Activated naive CD4-positive, alpha-beta T cell treated with anti-CD3 and anti-CD28 coated beads, Interleukin-2, amount 10 ng/mL, durations not matched to agents 7 days and 5 days (primary cell): ENCODE measurements around the gene MLNR.
A peak's percentile ranks its signal among the peaks of the same experiment; 100 is the strongest.

Experiments
- CTCF ChIA-PET: fragments of 350-600 bp; sonication (Branson Sonifier 250); formaldehyde crosslinking; loops from one replicate; lab custom pipeline; 2021; ENCODE audit warnings: antibody characterized with exemption; lab: Charles Lee
- DNase-seq: peaks from one replicate; pipeline ENCODE4 v3.0.0-alpha.2; 2020
- H3K27ac Mint-ChIP-seq: one replicate; pipeline ENCODE4 v1.8.0; 2021; ENCODE audit warnings: mild to moderate bottlenecking, moderate library complexity, mixed read lengths
- H3K27me3 Mint-ChIP-seq: one replicate; pipeline ENCODE4 v1.8.0; 2021; ENCODE audit warnings: mild to moderate bottlenecking, mixed read lengths
- H3K36me3 Mint-ChIP-seq: one replicate; pipeline ENCODE4 v1.8.0; 2021; ENCODE audit warnings: mixed read lengths
- H3K4me1 Mint-ChIP-seq: one replicate; pipeline ENCODE4 v1.8.0; 2021; ENCODE audit warnings: mixed read lengths
- H3K4me3 Mint-ChIP-seq: one replicate; pipeline ENCODE4 v1.8.0; 2021; ENCODE audit warnings: mild to moderate bottlenecking, moderate library complexity, mixed read lengths
- H3K9me3 Mint-ChIP-seq: one replicate; pipeline ENCODE4 v1.8.0; 2021; ENCODE audit warnings: mixed read lengths

The MLNR gene

GRCh38 chr13:49245101-49245500, 25.0 kb downstream of the MLNR start:
- peaks cover 38% of the 10 kb centered on the region for H3K27me3 Mint-ChIP-seq

DNA sequence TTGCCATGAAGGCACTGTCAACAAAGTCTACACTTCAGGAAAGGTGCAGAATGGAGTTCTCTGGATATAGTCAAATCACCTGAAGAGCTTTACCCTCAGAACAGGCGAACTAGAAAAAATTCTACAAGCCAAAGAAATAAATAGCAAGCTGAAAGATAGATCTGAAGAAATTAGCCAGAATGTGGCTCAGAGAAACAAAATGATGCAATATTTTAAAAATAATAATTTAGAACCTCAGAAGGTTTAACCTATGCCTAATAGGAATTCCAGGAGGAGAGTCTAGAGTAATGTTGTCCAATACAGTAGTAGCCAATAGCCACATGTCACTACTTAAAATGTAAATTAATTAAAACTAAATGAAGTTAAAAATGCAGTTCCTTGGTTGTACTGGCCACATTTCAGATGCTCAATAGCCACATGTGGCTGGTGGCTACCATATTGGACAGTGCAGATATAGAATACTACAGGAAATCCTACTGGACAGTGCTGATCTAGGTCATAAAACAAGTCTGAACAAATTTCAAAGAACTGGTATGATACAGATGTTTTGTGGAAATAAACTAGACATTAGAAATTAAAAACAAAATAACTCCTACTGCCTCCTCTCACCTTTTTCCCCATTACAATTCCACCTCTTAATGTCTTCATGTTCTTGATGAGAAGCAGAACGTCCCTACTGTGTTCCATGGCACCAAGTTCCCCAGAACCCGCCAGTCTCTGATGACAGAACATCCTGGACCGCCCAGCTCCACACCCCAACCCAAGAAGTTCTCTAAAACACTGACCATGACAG, 26.9 kb downstream of the MLNR start:
- no peak for DNase-seq
- peak overlapping the region; percentile 92 for H3K27ac Mint-ChIP-seq
- CTCF ChIA-PET = interaction anchor here (1.2 to 2.8 kb wide), 4 partner anchors 10 to 34 kb away, joined by 3 to 24 read pairs (median 10); partner anchors contain the start of gene MLNR
- H3K9me3 Mint-ChIP-seq = no peaks in the 10 kb centered on the region
- H3K36me3 Mint-ChIP-seq = peaks cover 6% of the 10 kb centered on the region
- H3K4me3 Mint-ChIP-seq = peak overlapping the region; percentile 91
- H3K4me1 Mint-ChIP-seq = peaks cover 41% of the 10 kb centered on the region
- H3K27me3 Mint-ChIP-seq = peaks cover 31% of the 10 kb centered on the region

More at GRCh38 chr13:49245101-49245500, 25.0 kb downstream of the MLNR start:
- no peak overlapping the region for H3K27ac Mint-ChIP-seq
- H3K4me1 Mint-ChIP-seq = peaks cover 28% of the 10 kb centered on the region
- no peak overlapping the region for H3K4me3 Mint-ChIP-seq
- no peak for DNase-seq
- CTCF ChIA-PET = interaction anchor here (0.6 to 9.9 kb wide), 5 partner anchors 36 to 359 kb away, joined by 3 to 97 read pairs (median 3); no protein-coding TSS in a partner anchor
- no peaks in the 10 kb centered on the region for H3K9me3 Mint-ChIP-seq
- peaks cover 2% of the 10 kb centered on the region for H3K36me3 Mint-ChIP-seq

GRCh38 chr13:49247643-49248621, 27.8 kb downstream of the MLNR start, which contains the start of gene CDADC1:
TSS of gene CDADC1 (plus strand) at chr13:49247925. CDS start at chr13:49248038, 113 bp downstream.
- Mint-ChIP-seq H3K4me1 (peaks cover 45% of the 10 kb centered on the region), H3K9me3 (no peaks in the 10 kb centered on the region), H3K27me3 (peaks cover 22% of the 10 kb centered on the region), H3K36me3 (peaks cover 10% of the 10 kb centered on the region), H3K4me3 (peak within 1 kb of the TSS; percentile 91), H3K27ac (peak within 1 kb of the TSS; percentile 92)
- DNase-seq = peak; percentile 96
- CTCF ChIA-PET = interaction anchor here (0.9 to 2.8 kb wide), 6 partner anchors 9 to 35 kb away, joined by 3 to 24 read pairs (median 6); partner anchors contain the start of gene MLNR

DNA sequence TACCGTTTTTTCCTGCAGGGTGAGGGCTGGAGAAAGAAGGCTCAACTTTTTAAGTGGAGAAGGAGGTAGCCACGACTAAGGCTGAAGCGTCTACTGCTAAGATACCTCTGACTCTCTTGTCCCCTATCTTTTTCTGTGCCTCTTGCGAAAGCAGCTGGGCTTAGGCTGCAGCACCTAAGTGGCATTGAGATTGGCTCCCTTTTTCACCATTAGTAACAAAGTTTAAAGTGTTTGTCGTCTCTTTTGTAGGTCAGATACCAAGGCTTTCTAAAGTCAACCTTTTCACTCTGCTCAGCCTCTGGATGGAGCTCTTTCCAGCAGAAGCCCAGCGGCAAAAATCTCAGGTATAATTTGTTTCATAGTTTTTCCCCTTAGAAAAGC, 28.5 kb downstream of the MLNR start:
- Mint-ChIP-seq H3K36me3 (peaks cover 10% of the 10 kb centered on the region), H3K4me3 (peak overlapping the region; percentile 91), H3K4me1 (peaks cover 52% of the 10 kb centered on the region), H3K9me3 (no peaks in the 10 kb centered on the region), H3K27me3 (peaks cover 15% of the 10 kb centered on the region), H3K27ac (peak overlapping the region; percentile 92)
- CTCF ChIA-PET = interaction anchor here (0.9 to 2.8 kb wide), 5 partner anchors 9 to 34 kb away, joined by 5 to 24 read pairs (median 7); no protein-coding TSS in a partner anchor
- no peak for DNase-seq

DNA sequence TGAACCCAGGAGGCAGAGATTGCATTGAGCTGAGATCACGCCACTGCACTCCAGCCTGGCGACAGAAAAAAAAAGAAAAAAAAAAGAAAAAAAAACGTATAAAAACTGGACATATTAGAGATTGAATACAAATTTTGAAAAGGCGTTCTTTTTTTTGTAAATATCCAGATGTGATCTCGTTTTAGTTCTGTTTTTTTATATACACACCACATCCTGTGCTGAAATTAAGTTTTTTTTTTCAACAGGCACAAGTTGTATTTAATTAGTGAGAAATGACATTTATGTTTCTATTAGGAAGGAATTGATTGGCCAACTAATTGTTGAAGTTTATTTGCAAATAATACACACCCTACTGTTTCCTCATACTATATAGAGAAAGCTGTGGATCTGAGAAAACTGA, 31.2 kb downstream of the MLNR start:
- peaks cover 70% of the 10 kb centered on the region for H3K4me1 Mint-ChIP-seq
- no peak for DNase-seq
- no peaks in the 10 kb centered on the region for H3K9me3 Mint-ChIP-seq
- H3K27ac Mint-ChIP-seq = no peak overlapping the region
- H3K4me3 Mint-ChIP-seq = no peak overlapping the region
- H3K36me3 Mint-ChIP-seq = peaks cover 32% of the 10 kb centered on the region
- CTCF ChIA-PET = interaction anchor here (1.5 kb wide), 1 partner anchor 28 kb away, joined by 5 read pairs; no protein-coding TSS in a partner anchor
- peaks cover 5% of the 10 kb centered on the region for H3K27me3 Mint-ChIP-seq

DNA sequence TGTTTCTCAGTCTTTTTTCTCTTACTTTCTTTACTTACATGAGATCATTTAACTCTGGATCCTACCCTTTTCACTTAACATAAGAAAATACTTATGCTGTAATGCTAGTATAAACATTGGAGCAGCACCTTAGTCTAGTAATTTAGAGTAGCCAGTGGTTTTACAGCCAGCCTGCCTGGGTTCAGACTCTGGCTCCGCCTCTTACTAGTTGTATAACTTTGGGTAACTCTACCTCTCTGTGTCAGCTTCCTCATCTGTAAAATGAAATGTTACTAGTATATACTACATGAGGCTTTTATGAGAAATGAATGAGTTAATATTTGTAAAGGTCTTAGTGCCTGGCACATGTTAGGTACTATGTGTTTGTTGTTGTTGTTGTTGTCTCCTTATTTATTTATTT, 33.2 kb downstream of the MLNR start:
- no peak overlapping the region for H3K27ac Mint-ChIP-seq
- CTCF ChIA-PET = no interaction called here

GRCh38 chr13:49254007-49254406, 33.9 kb downstream of the MLNR start:
- CTCF ChIA-PET = no interaction called here
- H3K4me3 Mint-ChIP-seq = no peak overlapping the region
- no peak for DNase-seq
- no peak overlapping the region for H3K27ac Mint-ChIP-seq
- no peaks in the 10 kb centered on the region for H3K9me3 Mint-ChIP-seq
- peaks cover 40% of the 10 kb centered on the region for H3K36me3 Mint-ChIP-seq
- peaks cover 73% of the 10 kb centered on the region for H3K4me1 Mint-ChIP-seq
- no peaks in the 10 kb centered on the region for H3K27me3 Mint-ChIP-seq

More for the DNA sequence above, 33.2 kb downstream of the MLNR start:
- DNase-seq = no peak
- no peak overlapping the region for H3K4me3 Mint-ChIP-seq
- peaks cover 40% of the 10 kb centered on the region for H3K36me3 Mint-ChIP-seq
- H3K9me3 Mint-ChIP-seq = no peaks in the 10 kb centered on the region
- no peaks in the 10 kb centered on the region for H3K27me3 Mint-ChIP-seq
- H3K4me1 Mint-ChIP-seq = peaks cover 75% of the 10 kb centered on the region

- Mint-ChIP-seq H3K4me1 (peaks cover 51% of the 10 kb centered on the region), H3K9me3 (no peaks in the 10 kb centered on the region), H3K27ac (no peak overlapping the region), H3K4me3 (no peak overlapping the region), H3K27me3 (no peaks in the 10 kb centered on the region), H3K36me3 (peaks cover 52% of the 10 kb centered on the region)
- CTCF ChIA-PET = interaction anchor here (1.8 kb wide), 1 partner anchor 9 kb away, joined by 14 read pairs; the partner anchor contains the start of gene CDADC1
- no peak for DNase-seq
Observed at GRCh38 chr13:49256841-49257240, 36.7 kb downstream of the MLNR start.

- Mint-ChIP-seq H3K36me3 (peaks cover 52% of the 10 kb centered on the region), H3K9me3 (no peaks in the 10 kb centered on the region), H3K4me1 (peaks cover 42% of the 10 kb centered on the region), H3K27me3 (no peaks in the 10 kb centered on the region), H3K4me3 (peak overlapping the region; percentile 66), H3K27ac (peak overlapping the region; percentile 76)
- no peak for DNase-seq
- CTCF ChIA-PET = interaction anchor here (0.7 to 1.8 kb wide), 3 partner anchors 10 to 18 kb away, joined by 3 to 14 read pairs (median 3); partner anchors contain the start of gene CDADC1
Observed at GRCh38 chr13:49258089-49258796, 38.1 kb downstream of the MLNR start.

DNA sequence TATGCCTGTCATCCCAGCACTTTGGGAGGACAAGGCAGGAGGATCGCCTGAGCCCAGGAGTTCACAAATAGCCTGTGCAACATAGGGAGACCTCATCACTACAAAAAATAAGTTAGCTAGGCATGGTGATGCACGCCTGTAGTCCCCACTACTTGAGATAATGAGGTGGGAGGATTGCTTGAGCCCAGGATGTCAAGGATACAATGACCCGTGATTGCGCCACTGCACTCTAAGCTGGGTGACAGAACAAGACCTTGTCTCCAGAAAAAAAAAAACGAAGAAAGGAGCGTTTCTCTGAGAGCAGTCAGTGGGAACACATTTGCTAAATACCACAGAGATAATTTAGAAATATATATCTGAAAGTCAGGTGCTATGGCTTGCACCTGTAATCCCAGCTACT, 39.4 kb downstream of the MLNR start:
- Mint-ChIP-seq H3K36me3 (peaks cover 48% of the 10 kb centered on the region), H3K4me1 (peaks cover 28% of the 10 kb centered on the region), H3K27me3 (no peaks in the 10 kb centered on the region), H3K4me3 (no peak overlapping the region), H3K9me3 (no peaks in the 10 kb centered on the region), H3K27ac (no peak overlapping the region)
- CTCF ChIA-PET = no interaction called here
- no peak for DNase-seq

DNA sequence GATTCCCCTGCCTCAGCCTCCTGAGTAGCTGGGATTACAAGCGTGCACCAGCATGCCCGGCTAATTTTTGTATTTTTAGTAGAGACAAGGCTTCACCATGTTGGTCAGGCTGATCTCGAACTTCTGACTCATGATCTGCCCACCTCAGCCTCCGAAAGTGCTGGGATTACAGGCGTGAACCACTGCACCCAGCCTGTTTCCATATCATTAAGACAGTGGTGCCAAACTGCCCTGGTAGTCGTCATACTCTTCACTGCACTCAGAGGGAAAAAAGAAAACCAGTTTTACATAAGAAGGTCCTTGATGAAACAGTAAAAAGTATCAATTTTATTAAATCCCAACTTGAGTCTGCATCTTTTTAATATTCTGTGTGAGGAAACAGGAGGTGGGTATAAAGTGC, 42.5 kb downstream of the MLNR start:
- Mint-ChIP-seq H3K36me3 (peaks cover 36% of the 10 kb centered on the region), H3K4me3 (no peak overlapping the region), H3K4me1 (peaks cover 11% of the 10 kb centered on the region), H3K27ac (no peak overlapping the region), H3K27me3 (no peaks in the 10 kb centered on the region), H3K9me3 (no peaks in the 10 kb centered on the region)
- CTCF ChIA-PET = no interaction called here
- no peak for DNase-seq

GRCh38 chr13:49265822-49266221, 45.7 kb downstream of the MLNR start:
- H3K27ac Mint-ChIP-seq = no peak overlapping the region
- H3K4me1 Mint-ChIP-seq = no peaks in the 10 kb centered on the region
- no peaks in the 10 kb centered on the region for H3K9me3 Mint-ChIP-seq
- peaks cover 33% of the 10 kb centered on the region for H3K36me3 Mint-ChIP-seq
- no peaks in the 10 kb centered on the region for H3K27me3 Mint-ChIP-seq
- H3K4me3 Mint-ChIP-seq = no peak overlapping the region
- DNase-seq = no peak
- CTCF ChIA-PET = no interaction called here

DNA sequence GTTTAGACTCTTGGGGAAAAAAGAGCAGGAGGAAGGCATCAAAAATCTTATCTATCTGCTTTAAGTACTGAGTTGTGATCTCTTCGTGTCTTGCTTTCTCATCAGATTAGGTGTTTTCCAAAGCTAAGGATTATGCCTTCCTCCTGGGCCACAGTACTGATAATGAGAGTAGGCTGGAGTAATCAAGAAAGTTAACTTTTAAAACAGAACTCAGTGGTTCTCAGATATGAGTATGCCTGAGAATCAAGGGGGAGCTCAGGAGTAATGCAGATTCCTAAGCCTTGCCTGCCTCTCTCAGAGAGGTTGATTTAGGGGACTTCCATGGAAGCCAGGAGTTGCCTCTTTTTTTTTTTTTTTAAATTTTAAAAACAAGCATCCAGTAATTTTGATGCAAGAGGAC, 51.1 kb downstream of the MLNR start:
- Mint-ChIP-seq H3K27me3 (no peaks in the 10 kb centered on the region), H3K36me3 (peaks cover 18% of the 10 kb centered on the region), H3K4me1 (no peaks in the 10 kb centered on the region), H3K27ac (no peak overlapping the region), H3K9me3 (no peaks in the 10 kb centered on the region), H3K4me3 (no peak overlapping the region)
- CTCF ChIA-PET = interaction anchor here (3.1 kb wide), 1 partner anchor 9 kb away, joined by 14 read pairs; no protein-coding TSS in a partner anchor
- DNase-seq = no peak
